ENCODE data around the gene ZCCHC10.

DNA sequence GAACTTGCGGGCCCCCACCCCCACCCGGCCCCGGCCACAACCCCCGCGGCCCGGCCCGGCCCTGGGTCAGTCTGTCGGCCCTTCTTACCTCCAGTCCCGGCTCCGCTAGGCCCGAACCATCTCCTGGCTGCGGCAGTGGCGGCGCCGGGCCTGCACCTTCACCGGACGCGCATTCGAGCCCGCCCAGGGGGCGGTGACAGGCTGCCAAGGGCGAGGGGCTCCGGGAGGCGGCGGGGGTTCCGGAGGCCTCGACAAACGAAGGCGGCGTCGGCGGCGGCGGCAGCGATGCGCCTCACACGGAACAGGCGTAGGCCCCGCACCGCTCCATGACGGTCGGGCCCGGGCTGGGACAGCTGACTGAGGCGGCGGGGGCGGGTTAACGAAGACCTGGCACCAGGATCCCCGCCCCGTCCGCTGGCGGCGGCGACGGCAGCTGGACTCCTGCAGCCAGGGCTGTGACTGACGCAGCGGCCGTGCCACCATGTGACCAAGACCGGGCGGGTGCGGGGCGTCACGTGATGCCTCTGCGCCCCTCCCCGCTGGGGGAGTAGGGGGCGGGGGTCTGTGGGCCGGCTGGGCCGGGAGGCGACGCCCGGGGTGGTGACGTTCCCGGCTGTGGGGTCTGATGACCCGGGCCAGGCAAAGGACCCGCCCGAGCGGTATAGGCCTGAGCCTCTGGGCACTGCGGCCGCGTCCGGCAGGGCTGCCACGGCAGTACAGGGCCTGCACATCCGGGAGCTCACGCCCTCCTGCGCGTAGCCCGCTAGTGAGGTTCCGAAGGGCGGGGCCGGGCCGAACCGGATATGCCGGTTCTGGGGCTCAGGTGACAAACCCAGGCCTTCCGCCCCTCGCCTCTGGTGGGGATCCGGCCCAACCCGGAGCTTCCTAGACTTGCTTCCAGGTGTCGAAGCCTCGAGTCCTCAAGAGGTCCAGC, 62.9 kb downstream of the ZCCHC10 start, which contains the start of gene AFF4:
- no peak for TF ChIP-seq CTCF (IDR thresholded peaks at IDR 0.05; ENCODE audit: insufficient read depth, low read length, poor library complexity, severe bottlenecking)
- no peak for TF ChIP-seq EZH2phosphoT487 (conservative IDR thresholded peaks at IDR 0.05; ENCODE audit: low read length)

Measured in SU-DHL-6 (cell line).